IMR-90 (cell line): ENCODE measurements around the gene BROX. TPM values are rescaled to one million over a fixed set of nuclear protein-coding genes. Genes with fewer than 3 reads are reported as not detected.

ENCODE experiments used
- ATAC-seq: fragments of 200-7000 bp; cut with Tn5 transposase; 2 replicates; pipeline ENCODE4 v1.9.1; 2020; ENCODE audit warnings: low read depth, mild to moderate bottlenecking, moderate library complexity
- BruUV-seq: library from RNA; stranded (reverse); fragments of 400-500 nt; replicated peaks from 2 replicates; lab custom pipeline; 2021; lab: Mats Ljungman, UMichigan
- CTCF ChIA-PET: fragments of 300-600 bp; formaldehyde crosslinking; extraction: SDS; loops from one replicate; lab custom pipeline; 2021; ENCODE audit warnings: antibody characterized with exemption; lab: Yijun Ruan, JAX
- POLR2A ChIA-PET: fragments of 300-600 bp; sonication (Branson Sonifier 250); formaldehyde crosslinking; loops from one replicate; lab custom pipeline; 2022; ENCODE audit warnings: antibody characterized with exemption; ENCODE audit not compliant: unreplicated experiment; lab: Charles Lee
- DNase-seq: peaks from one replicate; pipeline ENCODE4 v3.0.0; 2013
- H2AFZ ChIP-seq: replicated peaks from 2 replicates; pipeline ENCODE3; 2013; ENCODE audit warnings: low read length, mild to moderate bottlenecking; ENCODE audit not compliant: poor library complexity
- H2AK5ac ChIP-seq: 2 replicates; pipeline ENCODE4 v1.6.1; 2013; ENCODE audit warnings: low read depth, low read length, inconsistent platforms
- H2AK9ac ChIP-seq: replicated peaks from 2 replicates; pipeline ENCODE3; 2013; ENCODE audit warnings: mild to moderate bottlenecking, low read depth, low read length, moderate library complexity; ENCODE audit not compliant: poor library complexity
- H2BK120ac ChIP-seq: 2 replicates; pipeline ENCODE4 v1.6.1; 2013; ENCODE audit warnings: low read depth, low read length, inconsistent platforms
- H2BK15ac ChIP-seq: 3 replicates; pipeline ENCODE4 v1.6.1; 2013; ENCODE audit warnings: low read depth, low read length, inconsistent platforms
- H2BK20ac ChIP-seq: 2 replicates; pipeline ENCODE4 v1.6.1; 2013; ENCODE audit warnings: low read depth, mild to moderate bottlenecking, inconsistent platforms, low read length, moderate library complexity
- H2BK5ac ChIP-seq: 2 replicates; pipeline ENCODE4 v1.6.1; 2013; ENCODE audit warnings: mild to moderate bottlenecking, low read depth, low read length, inconsistent platforms; ENCODE audit not compliant: poor library complexity, severe bottlenecking
- H3K14ac ChIP-seq: replicated peaks from 2 replicates; pipeline ENCODE4 v1.6.1; 2013; ENCODE audit warnings: low read depth, low read length, inconsistent platforms
- H3K18ac ChIP-seq: 2 replicates; pipeline ENCODE4 v1.6.1; 2013; ENCODE audit warnings: low read depth, low read length, control low read depth
- H3K23ac ChIP-seq: 2 replicates; pipeline ENCODE4 v1.6.1; 2013; ENCODE audit warnings: low read depth, low read length, inconsistent platforms
- H3K27ac ChIP-seq: 2 replicates; pipeline ENCODE4 v1.5.1; 2013; ENCODE audit warnings: mild to moderate bottlenecking, control low read depth, low read length; ENCODE audit not compliant: insufficient read depth
- H3K27me3 ChIP-seq: 2 replicates; pipeline ENCODE4 v1.6.1; 2013; ENCODE audit warnings: low read length; ENCODE audit not compliant: control insufficient read depth, insufficient read depth
- H3K36me3 ChIP-seq: 2 replicates; pipeline ENCODE4 v1.6.1; 2013; ENCODE audit warnings: low read length, mixed read lengths; ENCODE audit not compliant: control insufficient read depth, insufficient read depth
- H3K4ac ChIP-seq: 2 replicates; pipeline ENCODE4 v1.6.1; 2013; ENCODE audit warnings: low read depth, low read length, inconsistent platforms
- H3K4me1 ChIP-seq: 2 replicates; pipeline ENCODE4 v1.6.1; 2013; ENCODE audit warnings: low read length, mixed read lengths; ENCODE audit not compliant: control insufficient read depth, insufficient read depth
- H3K4me2 ChIP-seq: 2 replicates; pipeline ENCODE4 v1.6.1; 2013; ENCODE audit warnings: low read depth, mild to moderate bottlenecking, control low read depth, low read length, moderate library complexity
- H3K4me3 ChIP-seq: 2 replicates; pipeline ENCODE4 v1.5.1; 2013; ENCODE audit warnings: low read depth, mild to moderate bottlenecking, control low read depth, low read length, moderate library complexity; ENCODE audit not compliant: insufficient read depth
- H3K56ac ChIP-seq: 2 replicates; pipeline ENCODE4 v1.6.1; 2013; ENCODE audit warnings: low read length, inconsistent platforms; ENCODE audit not compliant: insufficient read depth; ENCODE audit errors: extremely low read depth
- H3K79me1 ChIP-seq, 2 experiments: 2 replicates each; pipeline ENCODE4 v1.6.1; 2013; ENCODE audit warnings: low read length in 2 of 2, inconsistent platforms in 1 of 2, low read depth in 1 of 2
- H3K9ac ChIP-seq: 2 replicates; pipeline ENCODE4 v1.6.1; 2013; ENCODE audit warnings: low read depth, low read length, control low read depth
- H3K9me1 ChIP-seq: 2 replicates; pipeline ENCODE4 v1.6.1; 2013; ENCODE audit warnings: low read length, inconsistent platforms; ENCODE audit not compliant: insufficient read depth
- H3K9me3 ChIP-seq: 2 replicates; pipeline ENCODE4 v1.6.1; 2013; ENCODE audit warnings: low read length; ENCODE audit not compliant: control insufficient read depth, insufficient read depth
- H4K20me1 ChIP-seq: 2 replicates; pipeline ENCODE4 v1.6.1; 2013; ENCODE audit warnings: low read length, inconsistent platforms; ENCODE audit not compliant: insufficient read depth
- H4K5ac ChIP-seq: 2 replicates; pipeline ENCODE4 v1.6.1; 2013; ENCODE audit warnings: mild to moderate bottlenecking, low read depth, low read length, control low read depth
- H4K8ac ChIP-seq, 2 experiments: 2 replicates each; pipeline ENCODE4 v1.6.1; 2013; ENCODE audit warnings: low read depth in 2 of 2, low read length in 2 of 2, control low read depth in 1 of 2, inconsistent platforms in 1 of 2
- H4K91ac ChIP-seq: 2 replicates; pipeline ENCODE4 v1.6.1; 2013; ENCODE audit warnings: low read depth, low read length, inconsistent platforms; ENCODE audit not compliant: insufficient read depth
- MXI1 ChIP-seq: IDR thresholded peaks from 2 replicates; pipeline ENCODE4 v1.6.1; 2012; ENCODE audit warnings: low read depth, mild to moderate bottlenecking, low read length, moderate library complexity, borderline replicate concordance
- RAD21 ChIP-seq: IDR thresholded peaks from 2 replicates; pipeline ENCODE4 v1.6.1; 2012; ENCODE audit warnings: low read length, improper control_type of control experiment
- WGBS, 2 experiments: methylation state at CpG; one replicate each; pipeline versions ENCODE4 v1.1.5 to v1.1.7; 2013; ENCODE audit warnings: missing lambda C conversion rate in 2 of 2; ENCODE audit not compliant: insufficient read length in 1 of 2; ENCODE audit errors: extremely low coverage in 2 of 2; 5-methylcytosine and 5-hydroxymethylcytosine counted together
- dilution Hi-C: fragments of 300-500 bp; cut with HindIII; formaldehyde crosslinking; loops from one replicate; pipeline ENCODE4 v1.14.3; 2018; ENCODE audit warnings: low sequenced_read_pairs; ENCODE audit not compliant: unreplicated experiment
- in situ Hi-C: fragments of 300-500 bp; cut with MboI; formaldehyde crosslinking; loops from 3 replicates; pipeline ENCODE4 v1.14.3; 2019; ENCODE audit warnings: low sequenced_read_pairs, inconsistent platforms, mixed read lengths
- intact Hi-C: fragments of 100-400 bp; cut with micrococcal nuclease; formaldehyde crosslinking; loops from 2 replicates; pipeline ENCODE4 v1.10.0; 2022
- polyA plus RNA-seq, 3 experiments: library from polyadenylated mRNA; depleted of rRNA; stranded (reverse); fragments of >200 nt; gene quantifications; 2 replicates each; pipeline ENCODE4 v1.2.3, GENCODE V29; 2012; ENCODE audit warnings: low replicate concordance in 1 of 3
- total RNA-seq: library from RNA; depleted of rRNA; stranded (reverse); fragments of >200 nt; gene quantifications from 2 replicates; pipeline ENCODE4 v1.2.3, GENCODE V29; 2012

Gene BROX
- total and polyA plus RNA-seq, 2 of the 4 experiments (the other 2 are of a cell fraction) = 6.8 to 43.4 TPM

GRCh38 chr1:222739929-222740328 is 27.6 kb downstream of the BROX start:
- H2AFZ ChIP-seq = no peak overlapping the region
- ChIA-PET POLR2A (no interaction called here), CTCF (interaction anchor here (1.1 to 1.5 kb wide), 3 partner anchors 8 to 350 kb away, joined by 3 to 7 read pairs (median 7); no protein-coding TSS in a partner anchor)
- no peak overlapping the region for H2BK20ac ChIP-seq
- H3K4ac ChIP-seq = no peak overlapping the region
- DNase-seq (no peak), ATAC-seq (no peak)
- H3K27ac ChIP-seq = no peak overlapping the region
- intact Hi-C loops = no loop called here
- H3K18ac ChIP-seq = no peak overlapping the region
- no peak overlapping the region for H3K14ac ChIP-seq
- H3K9me3 ChIP-seq = no peaks in the 10 kb centered on the region
- H3K23ac ChIP-seq = no peak overlapping the region
- dilution Hi-C loops = no loop called here
- H2AK5ac ChIP-seq = no peak overlapping the region
- H3K4me1 ChIP-seq = peaks cover 6% of the 10 kb centered on the region
- no peak overlapping the region for H2BK5ac ChIP-seq
- no peak overlapping the region for H4K5ac ChIP-seq
- no peak overlapping the region for H2AK9ac ChIP-seq
- H4K20me1 ChIP-seq = no peaks in the 10 kb centered on the region
- H4K91ac ChIP-seq = no peak overlapping the region
- no peak overlapping the region for H3K56ac ChIP-seq
- no peak overlapping the region for H3K4me2 ChIP-seq
- no peaks in the 10 kb centered on the region for H3K9me1 ChIP-seq
- H4K8ac ChIP-seq = no peak overlapping the region
- H3K27me3 ChIP-seq = no peaks in the 10 kb centered on the region
- no peaks in the 10 kb centered on the region for H3K79me1 ChIP-seq
- H3K9ac ChIP-seq = no peak overlapping the region
- in situ Hi-C loops = no loop called here
- WGBS, 2 experiments = no CpG with 5 or more reads among the region's 1 CpG
- no peak overlapping the region for H2BK120ac ChIP-seq
- TF ChIP-seq MXI1 (no peak), RAD21 (no peak)
- H3K36me3 ChIP-seq = peaks cover 7% of the 10 kb centered on the region; the same call in 1 of the 2 replicates
- BruUV-seq = no TSS peak
- H2BK15ac ChIP-seq = no peak overlapping the region
- H3K4me3 ChIP-seq = no peak overlapping the region
